GM20431 (cell line): ENCODE measurements around the gene GALNS.

Experiments used
- in situ Hi-C: fragments of 300-500 bp; cut with MseI, MboI; formaldehyde crosslinking; loops from one replicate; pipeline ENCODE4 v1.15.0; 2020; ENCODE audit warnings: low sequenced_read_pairs; ENCODE audit not compliant: unreplicated experiment

GALNS gene

GRCh38 chr16:88861359-88861758, 4.6 kb upstream of the GALNS start:
- in situ Hi-C loops, result no loop called here

GRCh38 chr16:88859381-88860091, 2.8 kb upstream of the GALNS start:
- in situ Hi-C loops, result no loop called here

- in situ Hi-C loops, result no loop called here
Measured at GRCh38 chr16:88857728-88858339, 1.1 kb upstream of the GALNS start.

- in situ Hi-C loops, result no loop called here
Measured at GRCh38 chr16:88856122-88856827, 472 bp downstream of the GALNS start.

- in situ Hi-C loops, result no loop called here
Measured at GRCh38 chr16:88855736-88856121, 1.0 kb downstream of the GALNS start.

- in situ Hi-C loops, result no loop called here
Measured at GRCh38 chr16:88855176-88855575, 1.6 kb downstream of the GALNS start.

GRCh38 chr16:88854306-88855111, 2.2 kb downstream of the GALNS start:
- in situ Hi-C loops, result no loop called here

GRCh38 chr16:88853325-88853941, 3.3 kb downstream of the GALNS start:
- in situ Hi-C loops, result no loop called here

- in situ Hi-C loops, result no loop called here
Measured at GRCh38 chr16:88851616-88852015, 5.1 kb downstream of the GALNS start.

GRCh38 chr16:88850531-88851199, 6.1 kb downstream of the GALNS start:
- in situ Hi-C loops, result no loop called here

GRCh38 chr16:88848557-88848956, 8.2 kb downstream of the GALNS start:
- in situ Hi-C loops, result no loop called here

GRCh38 chr16:88847654-88848053, 9.1 kb downstream of the GALNS start:
- in situ Hi-C loops, result no loop called here

- in situ Hi-C loops, result no loop called here
Measured at GRCh38 chr16:88846088-88846487, 10.7 kb downstream of the GALNS start.

GRCh38 chr16:88844419-88845036, 12.2 kb downstream of the GALNS start:
- in situ Hi-C loops, result no loop called here

GRCh38 chr16:88843256-88843655, 13.5 kb downstream of the GALNS start:
- in situ Hi-C loops, result no loop called here

- in situ Hi-C loops, result no loop called here
Measured at GRCh38 chr16:88842806-88843205, 13.9 kb downstream of the GALNS start.

- in situ Hi-C loops, result no loop called here
Measured at GRCh38 chr16:88842308-88842756, 14.4 kb downstream of the GALNS start.

GRCh38 chr16:88841521-88842307, 15.0 kb downstream of the GALNS start:
- in situ Hi-C loops, result no loop called here
